T-helper 1 cell treated with Interleukin-12 subunit alpha and Interleukin-12 subunit beta and Interleukin-4 antibody, amounts not matched to agents 30 ng/mL and 1 ng/mL, for 36 hours (primary cell): ENCODE results near the gene KDM3B. TPM values are rescaled to one million over a fixed set of nuclear protein-coding genes. Genes with fewer than 3 reads are reported as not detected.
"Not testable (repeated sequence)": the region's sequence is repeated elsewhere in the genome, so short reads cannot be mapped to it uniquely, and the experiment has no call there.

Experiments used
- intact Hi-C: fragments of 100-400 bp; cut with micrococcal nuclease; formaldehyde crosslinking; loops from one replicate; pipeline ENCODE4 v1.15.1; 2024
- total RNA-seq: library from RNA; stranded (reverse); gene quantifications from 2 replicates; pipeline ENCODE4 v1.2.3, GENCODE V29; 2022

KDM3B gene
- total RNA-seq, 1 donor from 2014 or later, result 68.5 TPM

DNA sequence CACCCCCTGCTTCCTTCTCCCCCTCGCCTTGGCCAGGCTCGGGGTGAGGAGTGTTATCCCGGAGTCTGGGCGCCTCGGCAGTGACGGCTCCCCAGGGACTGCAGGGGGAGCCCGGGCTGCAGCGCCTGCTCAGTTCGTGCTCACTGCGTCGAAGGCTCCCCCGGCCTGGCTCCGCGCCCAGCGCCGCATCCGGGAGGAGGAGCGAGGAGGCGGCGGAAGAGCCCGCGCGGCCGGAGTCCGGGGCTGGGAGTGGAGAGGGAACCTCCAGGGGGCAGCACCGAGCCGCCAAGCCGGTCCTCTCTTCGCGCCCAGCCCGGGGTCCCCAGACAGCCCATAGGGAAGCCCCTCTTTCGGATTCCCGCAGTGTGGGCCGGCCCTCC, 111.5 kb downstream of the KDM3B start:
- intact Hi-C loops, result loop anchor here (1.0 to 10.0 kb wide), 11 partner anchors 14 to 1101 kb away; partner anchors contain the start of genes BRD8, CDC25C, FAM13B and KDM3B

DNA sequence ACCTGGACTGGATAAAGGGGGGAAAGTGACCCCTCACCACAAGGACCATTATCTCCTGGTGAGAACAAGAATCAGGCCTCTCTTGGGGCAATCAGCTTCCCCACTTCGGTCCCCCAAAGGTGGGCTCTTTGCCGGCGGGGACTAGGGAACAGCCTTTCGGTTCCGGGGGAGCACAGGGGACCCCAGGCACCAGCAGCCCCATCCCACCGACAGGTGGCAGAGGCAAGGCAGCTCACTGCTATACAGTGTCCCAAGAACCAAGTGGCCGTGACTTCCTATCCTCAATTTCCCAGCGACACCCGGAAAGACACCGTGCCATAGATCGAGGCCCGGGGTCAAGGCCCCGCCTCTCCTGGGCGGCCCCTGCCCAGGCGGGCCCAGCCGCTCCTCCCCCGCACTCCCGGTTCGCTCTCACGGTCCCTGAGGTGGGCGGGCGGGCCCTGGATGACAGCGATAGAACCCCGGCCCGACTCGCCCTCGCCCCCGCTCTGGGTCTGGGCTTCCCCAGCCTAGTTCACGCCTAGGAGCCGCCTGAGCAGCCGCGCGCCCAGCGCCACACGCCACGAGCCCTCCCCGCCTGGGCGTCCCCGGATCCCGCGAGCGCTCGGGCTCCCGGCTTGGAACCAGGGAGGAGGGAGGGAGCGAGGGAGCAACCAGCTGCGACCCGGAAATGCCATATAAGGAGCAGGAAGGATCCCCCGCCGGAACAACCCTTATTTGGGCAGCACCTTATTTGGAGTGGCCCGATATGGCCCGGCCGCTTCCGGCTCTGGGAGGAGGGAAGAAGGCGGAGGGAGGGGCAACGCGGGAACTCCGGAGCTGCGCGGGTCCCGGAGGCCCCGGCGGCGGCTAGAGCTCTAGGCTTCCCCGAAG, 112.1 kb downstream of the KDM3B start:
- intact Hi-C loops, result loop anchor here (1.0 to 10.0 kb wide), 21 partner anchors 14 to 1937 kb away; partner anchors contain the start of genes ANKHD1, BRD8, CDC23 and CDC25C

DNA sequence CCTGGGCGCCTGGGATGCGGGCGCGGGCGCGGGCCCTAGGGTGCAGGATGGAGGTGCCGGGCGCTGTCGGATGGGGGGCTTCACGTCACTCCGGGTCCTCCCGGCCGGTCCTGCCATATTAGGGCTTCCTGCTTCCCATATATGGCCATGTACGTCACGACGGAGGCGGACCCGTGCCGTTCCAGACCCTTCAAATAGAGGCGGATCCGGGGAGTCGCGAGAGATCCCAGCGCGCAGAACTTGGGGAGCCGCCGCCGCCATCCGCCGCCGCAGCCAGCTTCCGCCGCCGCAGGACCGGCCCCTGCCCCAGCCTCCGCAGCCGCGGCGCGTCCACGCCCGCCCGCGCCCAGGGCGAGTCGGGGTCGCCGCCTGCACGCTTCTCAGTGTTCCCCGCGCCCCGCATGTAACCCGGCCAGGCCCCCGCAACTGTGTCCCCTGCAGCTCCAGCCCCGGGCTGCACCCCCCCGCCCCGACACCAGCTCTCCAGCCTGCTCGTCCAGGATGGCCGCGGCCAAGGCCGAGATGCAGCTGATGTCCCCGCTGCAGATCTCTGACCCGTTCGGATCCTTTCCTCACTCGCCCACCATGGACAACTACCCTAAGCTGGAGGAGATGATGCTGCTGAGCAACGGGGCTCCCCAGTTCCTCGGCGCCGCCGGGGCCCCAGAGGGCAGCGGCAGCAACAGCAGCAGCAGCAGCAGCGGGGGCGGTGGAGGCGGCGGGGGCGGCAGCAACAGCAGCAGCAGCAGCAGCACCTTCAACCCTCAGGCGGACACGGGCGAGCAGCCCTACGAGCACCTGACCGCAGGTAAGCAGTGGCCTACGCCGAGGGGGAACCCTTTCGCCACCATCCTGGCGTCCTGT, 113.0 kb downstream of the KDM3B start, which contains the start of gene EGR1:
EGR1 (plus strand) TSS at position 219 of the 864 bp plus-strand sequence; CDS start at position 502, 283 bp downstream.
- intact Hi-C loops, result loop anchor here (1.0 to 10.0 kb wide), 14 partner anchors 27 to 1936 kb away; partner anchors contain the start of genes ANKHD1, CDC23, CTNNA1 and ETF1

DNA sequence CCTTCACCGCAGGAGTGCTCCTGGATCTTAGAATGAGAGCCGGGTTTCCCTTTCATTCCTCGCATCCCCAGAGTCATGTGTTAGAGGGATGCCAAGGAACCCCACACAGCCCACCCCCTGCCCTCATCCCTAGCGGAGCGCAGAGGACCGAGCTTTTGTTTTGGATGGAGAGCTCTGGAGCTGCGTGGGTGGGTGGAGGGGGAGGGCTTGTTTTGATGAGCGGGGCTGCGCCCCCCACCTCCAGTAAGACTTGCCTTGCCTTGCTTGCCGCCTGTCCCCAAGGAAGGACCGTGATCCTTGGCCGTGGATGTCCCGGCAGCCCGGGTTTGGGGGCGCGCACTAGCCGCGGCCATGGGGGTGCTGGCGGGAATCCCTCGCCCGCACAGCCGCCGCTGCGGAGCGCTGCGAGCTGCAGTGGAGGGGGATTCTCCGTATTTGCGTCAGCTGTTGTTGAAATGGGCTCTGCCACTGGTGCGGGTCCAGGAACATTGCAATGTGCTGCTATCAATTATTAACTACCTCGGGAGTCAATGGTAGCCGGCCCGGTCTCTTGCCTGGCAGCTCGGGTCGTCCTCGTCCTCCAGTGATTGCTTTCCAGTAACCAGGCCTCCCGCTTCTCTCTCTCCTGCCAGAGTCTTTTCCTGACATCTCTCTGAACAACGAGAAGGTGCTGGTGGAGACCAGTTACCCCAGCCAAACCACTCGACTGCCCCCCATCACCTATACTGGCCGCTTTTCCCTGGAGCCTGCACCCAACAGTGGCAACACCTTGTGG, 113.8 kb downstream of the KDM3B start:
- intact Hi-C loops, result loop anchor here (5.0 to 10.0 kb wide), 2 partner anchors 926 to 1098 kb away; partner anchors contain the start of gene UBE2D2

DNA sequence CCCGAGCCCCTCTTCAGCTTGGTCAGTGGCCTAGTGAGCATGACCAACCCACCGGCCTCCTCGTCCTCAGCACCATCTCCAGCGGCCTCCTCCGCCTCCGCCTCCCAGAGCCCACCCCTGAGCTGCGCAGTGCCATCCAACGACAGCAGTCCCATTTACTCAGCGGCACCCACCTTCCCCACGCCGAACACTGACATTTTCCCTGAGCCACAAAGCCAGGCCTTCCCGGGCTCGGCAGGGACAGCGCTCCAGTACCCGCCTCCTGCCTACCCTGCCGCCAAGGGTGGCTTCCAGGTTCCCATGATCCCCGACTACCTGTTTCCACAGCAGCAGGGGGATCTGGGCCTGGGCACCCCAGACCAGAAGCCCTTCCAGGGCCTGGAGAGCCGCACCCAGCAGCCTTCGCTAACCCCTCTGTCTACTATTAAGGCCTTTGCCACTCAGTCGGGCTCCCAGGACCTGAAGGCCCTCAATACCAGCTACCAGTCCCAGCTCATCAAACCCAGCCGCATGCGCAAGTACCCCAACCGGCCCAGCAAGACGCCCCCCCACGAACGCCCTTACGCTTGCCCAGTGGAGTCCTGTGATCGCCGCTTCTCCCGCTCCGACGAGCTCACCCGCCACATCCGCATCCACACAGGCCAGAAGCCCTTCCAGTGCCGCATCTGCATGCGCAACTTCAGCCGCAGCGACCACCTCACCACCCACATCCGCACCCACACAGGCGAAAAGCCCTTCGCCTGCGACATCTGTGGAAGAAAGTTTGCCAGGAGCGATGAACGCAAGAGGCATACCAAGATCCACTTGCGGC, 114.6 kb downstream of the KDM3B start:
- intact Hi-C loops, result loop anchor here (5.0 to 10.0 kb wide), 2 partner anchors 925 to 1098 kb away; partner anchors contain the start of gene UBE2D2

DNA sequence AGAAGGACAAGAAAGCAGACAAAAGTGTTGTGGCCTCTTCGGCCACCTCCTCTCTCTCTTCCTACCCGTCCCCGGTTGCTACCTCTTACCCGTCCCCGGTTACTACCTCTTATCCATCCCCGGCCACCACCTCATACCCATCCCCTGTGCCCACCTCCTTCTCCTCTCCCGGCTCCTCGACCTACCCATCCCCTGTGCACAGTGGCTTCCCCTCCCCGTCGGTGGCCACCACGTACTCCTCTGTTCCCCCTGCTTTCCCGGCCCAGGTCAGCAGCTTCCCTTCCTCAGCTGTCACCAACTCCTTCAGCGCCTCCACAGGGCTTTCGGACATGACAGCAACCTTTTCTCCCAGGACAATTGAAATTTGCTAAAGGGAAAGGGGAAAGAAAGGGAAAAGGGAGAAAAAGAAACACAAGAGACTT, 115.2 kb downstream of the KDM3B start:
- intact Hi-C loops, result loop anchor here (5.0 to 10.0 kb wide), 2 partner anchors 925 to 1097 kb away; partner anchors contain the start of gene UBE2D2

DNA sequence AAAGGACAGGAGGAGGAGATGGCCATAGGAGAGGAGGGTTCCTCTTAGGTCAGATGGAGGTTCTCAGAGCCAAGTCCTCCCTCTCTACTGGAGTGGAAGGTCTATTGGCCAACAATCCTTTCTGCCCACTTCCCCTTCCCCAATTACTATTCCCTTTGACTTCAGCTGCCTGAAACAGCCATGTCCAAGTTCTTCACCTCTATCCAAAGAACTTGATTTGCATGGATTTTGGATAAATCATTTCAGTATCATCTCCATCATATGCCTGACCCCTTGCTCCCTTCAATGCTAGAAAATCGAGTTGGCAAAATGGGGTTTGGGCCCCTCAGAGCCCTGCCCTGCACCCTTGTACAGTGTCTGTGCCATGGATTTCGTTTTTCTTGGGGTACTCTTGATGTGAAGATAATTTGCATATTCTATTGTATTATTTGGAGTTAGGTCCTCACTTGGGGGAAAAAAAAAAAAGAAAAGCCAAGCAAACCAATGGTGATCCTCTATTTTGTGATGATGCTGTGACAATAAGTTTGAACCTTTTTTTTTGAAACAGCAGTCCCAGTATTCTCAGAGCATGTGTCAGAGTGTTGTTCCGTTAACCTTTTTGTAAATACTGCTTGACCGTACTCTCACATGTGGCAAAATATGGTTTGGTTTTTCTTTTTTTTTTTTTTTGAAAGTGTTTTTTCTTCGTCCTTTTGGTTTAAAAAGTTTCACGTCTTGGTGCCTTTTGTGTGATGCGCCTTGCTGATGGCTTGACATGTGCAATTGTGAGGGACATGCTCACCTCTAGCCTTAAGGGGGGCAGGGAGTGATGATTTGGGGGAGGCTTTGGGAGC, 115.9 kb downstream of the KDM3B start:
- intact Hi-C loops, result loop anchor here (5.0 to 10.0 kb wide), 2 partner anchors 924 to 1096 kb away; partner anchors contain the start of gene UBE2D2

DNA sequence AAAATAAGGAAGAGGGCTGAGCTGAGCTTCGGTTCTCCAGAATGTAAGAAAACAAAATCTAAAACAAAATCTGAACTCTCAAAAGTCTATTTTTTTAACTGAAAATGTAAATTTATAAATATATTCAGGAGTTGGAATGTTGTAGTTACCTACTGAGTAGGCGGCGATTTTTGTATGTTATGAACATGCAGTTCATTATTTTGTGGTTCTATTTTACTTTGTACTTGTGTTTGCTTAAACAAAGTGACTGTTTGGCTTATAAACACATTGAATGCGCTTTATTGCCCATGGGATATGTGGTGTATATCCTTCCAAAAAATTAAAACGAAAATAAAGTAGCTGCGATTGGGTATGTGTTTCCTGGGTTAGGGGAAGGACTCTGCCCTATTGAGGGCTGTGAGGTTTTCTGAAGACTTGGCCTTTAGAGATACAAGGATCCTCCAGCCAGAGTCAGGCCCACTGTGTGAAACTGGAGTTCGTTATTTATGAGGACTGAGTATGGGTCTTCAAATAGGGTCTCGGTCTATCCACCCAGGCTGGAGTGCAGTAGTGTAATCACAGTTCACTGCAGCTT, 116.6 kb downstream of the KDM3B start:
- intact Hi-C loops, result loop anchor here (5.0 to 10.0 kb wide), 2 partner anchors 923 to 1096 kb away; partner anchors contain the start of gene UBE2D2

DNA sequence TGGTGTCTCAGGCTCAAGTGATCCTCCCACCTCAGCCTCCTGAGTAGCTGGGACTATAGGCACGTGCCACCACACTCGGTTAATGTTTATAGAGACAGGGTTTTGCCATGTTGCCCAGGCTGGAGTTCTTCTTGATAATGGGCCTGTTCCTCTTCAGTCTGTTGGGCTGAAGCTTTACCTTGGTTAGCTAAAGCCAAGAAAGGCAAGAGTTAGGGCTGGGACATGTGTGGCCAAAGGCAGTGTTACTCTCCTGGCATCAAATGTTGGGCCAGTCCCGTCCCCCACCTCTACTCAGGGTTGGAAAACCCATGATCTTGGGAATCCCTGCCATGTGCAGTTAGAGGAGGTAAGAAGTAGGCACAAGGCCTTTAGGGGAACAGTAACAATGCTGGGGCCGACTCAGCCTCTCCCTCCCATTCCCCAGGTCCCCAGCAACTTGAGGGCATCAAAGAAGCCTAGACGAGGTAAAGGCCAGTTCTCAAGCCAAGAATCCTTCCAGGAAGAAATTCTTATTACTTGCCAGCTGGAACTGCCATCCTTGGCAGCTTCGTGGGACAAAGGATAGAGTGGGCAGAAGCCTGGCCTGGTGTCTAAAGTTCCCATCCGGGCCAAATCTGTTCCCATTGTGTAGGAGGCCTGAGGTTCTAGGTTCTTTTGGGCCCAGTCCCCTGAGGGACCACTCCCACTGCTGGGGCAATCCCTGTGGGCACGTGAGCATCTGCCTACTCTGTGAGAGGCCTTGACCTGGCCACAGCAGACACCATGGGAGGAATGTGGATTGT, 117.2 kb downstream of the KDM3B start:
- intact Hi-C loops, result loop anchor here (5.0 to 10.0 kb wide), 2 partner anchors 923 to 1095 kb away; partner anchors contain the start of gene UBE2D2

DNA sequence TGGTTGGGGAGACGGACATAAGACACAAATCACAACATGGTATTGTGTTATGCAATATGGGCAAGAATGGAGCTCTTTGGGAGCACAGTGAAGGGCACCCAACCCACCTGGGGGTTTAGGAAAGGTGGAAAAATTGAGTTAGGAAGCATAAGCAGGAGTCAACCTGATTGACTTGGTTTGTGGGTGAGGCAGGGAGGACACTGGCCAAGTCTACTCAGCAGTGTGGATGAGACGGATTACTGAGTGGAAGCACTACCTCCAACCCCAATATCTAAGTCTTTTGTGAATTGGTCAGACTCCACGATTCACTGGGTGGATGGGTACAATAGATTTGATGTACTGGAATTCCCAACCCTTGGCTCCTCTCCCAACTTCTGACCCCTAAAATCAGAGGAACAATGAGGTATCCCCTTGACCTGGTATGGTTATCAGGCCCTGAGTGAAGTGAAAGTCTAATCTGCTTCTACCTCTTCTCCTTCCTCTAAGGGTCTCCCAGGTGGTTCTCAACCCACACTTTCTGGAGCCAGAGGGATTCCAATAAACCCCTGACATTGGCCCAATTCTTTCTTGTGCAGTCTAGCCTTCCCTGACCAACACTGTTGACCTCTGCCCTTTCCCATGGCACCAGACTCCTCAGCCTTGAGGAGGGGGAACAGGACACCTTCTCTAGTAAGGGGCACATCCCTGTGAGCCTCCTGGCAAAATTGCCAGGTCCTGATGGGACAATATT, 118.0 kb downstream of the KDM3B start:
- intact Hi-C loops, result no loop called here

DNA sequence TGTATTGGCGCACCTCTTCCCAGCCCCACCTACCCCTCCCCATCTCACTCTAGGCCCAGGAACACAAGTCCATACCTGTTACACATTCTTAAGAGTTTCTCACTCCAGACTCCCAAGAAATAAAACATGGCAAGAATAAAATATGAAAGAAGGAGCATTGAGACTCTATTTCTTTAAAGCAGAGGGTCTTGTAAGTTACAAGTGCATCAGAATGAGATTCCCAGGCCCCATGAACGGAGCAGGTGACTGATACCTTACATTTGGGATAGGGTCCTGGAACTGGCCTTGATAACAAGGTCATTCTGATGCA, 118.5 kb downstream of the KDM3B start:
- intact Hi-C loops, result no loop called here

DNA sequence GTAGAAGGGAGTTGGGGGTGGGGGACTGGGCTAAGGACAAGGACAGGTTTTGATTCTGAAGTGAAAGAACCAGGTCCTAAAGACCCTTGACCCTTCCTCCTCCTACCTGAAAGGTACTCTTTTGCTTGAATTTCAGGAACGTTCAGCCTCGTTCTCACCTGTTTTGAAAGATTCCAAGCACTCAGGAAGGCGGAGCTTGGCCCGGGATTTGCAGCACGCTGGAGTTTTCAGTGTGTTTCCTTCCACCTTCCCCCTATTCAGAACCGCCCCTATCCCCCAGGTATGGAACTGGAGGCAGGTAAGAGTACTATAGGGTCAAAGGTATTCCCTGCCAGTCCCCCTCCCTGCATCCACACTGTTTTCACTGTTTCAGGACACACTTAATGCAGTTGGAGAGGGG, 119.9 kb downstream of the KDM3B start:
- intact Hi-C loops, result no loop called here

DNA sequence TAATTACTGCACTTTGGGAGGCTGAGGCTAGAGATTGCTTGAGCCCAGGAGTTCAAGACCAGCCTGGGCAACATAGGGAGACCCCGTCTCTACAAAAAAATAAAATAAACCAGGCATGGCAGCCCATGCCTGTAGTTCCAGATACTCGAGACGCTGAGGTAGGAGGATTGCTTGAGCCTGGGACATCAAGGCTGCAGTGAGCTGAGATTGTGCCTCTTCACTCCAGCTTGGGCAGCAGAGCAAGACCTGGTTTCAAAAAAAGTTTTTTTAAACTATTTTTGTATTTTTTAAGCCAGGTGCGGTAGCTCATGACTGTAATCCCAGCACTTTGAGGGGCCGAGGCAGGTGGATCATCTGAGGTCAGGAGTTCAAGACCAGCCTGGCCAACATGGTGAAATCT, 120.7 kb downstream of the KDM3B start:
- intact Hi-C loops, result not testable (repeated sequence)

DNA sequence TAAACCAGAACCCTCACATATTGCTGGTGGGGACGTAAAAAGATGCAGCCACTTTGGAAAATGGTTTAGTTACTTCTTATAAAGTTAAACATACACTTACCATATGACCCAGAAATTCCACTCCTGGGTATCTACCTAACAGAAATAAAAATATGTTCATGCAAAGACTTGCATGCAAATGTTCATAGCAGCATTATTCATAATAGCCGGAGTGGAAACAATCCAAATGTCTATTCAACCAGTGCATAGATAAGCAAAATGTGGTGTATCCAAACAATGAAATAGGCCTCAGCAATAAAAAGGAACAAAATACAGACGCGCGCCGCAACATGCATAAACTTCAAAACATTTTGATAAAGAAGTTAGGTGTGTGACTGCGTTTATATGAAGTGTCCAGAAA, 124.4 kb downstream of the KDM3B start:
- intact Hi-C loops, result no loop called here

DNA sequence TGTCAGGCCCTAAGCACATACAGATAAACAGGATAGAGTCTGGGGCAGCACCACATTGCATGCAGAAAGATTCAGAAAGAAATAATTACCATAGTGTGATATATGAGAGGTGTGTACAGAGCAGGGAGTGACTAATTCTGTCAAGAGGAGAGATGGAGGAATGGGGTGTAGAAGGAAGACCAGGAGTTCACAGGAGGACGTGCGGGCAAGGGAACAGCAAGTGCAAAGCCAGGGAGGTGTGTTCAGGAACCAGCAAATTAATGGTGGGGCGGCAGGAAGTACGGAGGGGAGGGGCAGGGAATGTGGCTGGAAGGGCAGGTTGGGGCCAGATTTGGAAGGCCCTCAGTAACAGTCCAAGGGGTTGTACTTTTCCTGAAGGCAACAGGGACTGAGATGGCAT, 130.2 kb downstream of the KDM3B start:
- intact Hi-C loops, result no loop called here
